Upper lobe of left lung (tissue), 4 donors: ENCODE results near the gene UBAP1L.

ENCODE experiments used
- CTCF ChIP-seq, 6 experiments: fragments of 450-650 bp in 4 of 6; fragments of 200-600 bp in 2 of 6; sonication (generic) in 2 of 6; IDR thresholded peaks; one replicate each; pipeline ENCODE4 v1.5.1; 2016 to 2019; ENCODE audit warnings: antibody characterized with exemption in 6 of 6
- EP300 ChIP-seq, 4 donors: sonication (generic); formaldehyde crosslinking; IDR thresholded peaks; one replicate each; pipeline ENCODE4 v1.5.1; 2017; ENCODE audit warnings: antibody characterized with exemption in 4 of 4, control low read depth in 2 of 4
- POLR2A ChIP-seq, 4 donors: fragments of 450-650 bp; IDR thresholded peaks; one replicate each; pipeline ENCODE4 v1.5.1; 2016 to 2017; ENCODE audit warnings: antibody characterized with exemption in 4 of 4, mild to moderate bottlenecking in 2 of 4

- TF ChIP-seq CTCF (IDR thresholded peaks at IDR 0.05), result no peak
- no peak for TF ChIP-seq POLR2A (IDR thresholded peaks at IDR 0.05)
- no peak for TF ChIP-seq EP300 (IDR thresholded peaks at IDR 0.05)
Measured at GRCh38 chr15:65105038-65105437, 10.0 kb downstream of the UBAP1L start.
